ENCODE measurements around the gene DCC. TPM values are rescaled to one million over a fixed set of nuclear protein-coding genes. Genes with fewer than 3 reads are reported as not detected.
"Not testable (repeated sequence)": the region's sequence is repeated elsewhere in the genome, so short reads cannot be mapped to it uniquely, and the experiment has no call there.

The DCC gene
- total RNA-seq, 2 donors from 2014 or later = not detected

- H3K9me3 ChIP-seq (ENCODE audit: control insufficient read depth, low read length, poor library complexity, severe bottlenecking) = no peaks in the 10 kb centered on the region
- no peaks in the 10 kb centered on the region for H3K36me3 Mint-ChIP-seq (ENCODE audit: low read depth)
- DNase-seq (no peak), ATAC-seq (no peak)
- H3K4me1 Mint-ChIP-seq = no peaks in the 10 kb centered on the region
- H3K4me3 Mint-ChIP-seq = no peak overlapping the region
- H3K27me3 Mint-ChIP-seq = no peaks in the 10 kb centered on the region
- no peak overlapping the region for H3K27ac Mint-ChIP-seq
Observed at GRCh38 chr18:53426666-53427184, 1086.7 kb downstream of the DCC start.

DNA sequence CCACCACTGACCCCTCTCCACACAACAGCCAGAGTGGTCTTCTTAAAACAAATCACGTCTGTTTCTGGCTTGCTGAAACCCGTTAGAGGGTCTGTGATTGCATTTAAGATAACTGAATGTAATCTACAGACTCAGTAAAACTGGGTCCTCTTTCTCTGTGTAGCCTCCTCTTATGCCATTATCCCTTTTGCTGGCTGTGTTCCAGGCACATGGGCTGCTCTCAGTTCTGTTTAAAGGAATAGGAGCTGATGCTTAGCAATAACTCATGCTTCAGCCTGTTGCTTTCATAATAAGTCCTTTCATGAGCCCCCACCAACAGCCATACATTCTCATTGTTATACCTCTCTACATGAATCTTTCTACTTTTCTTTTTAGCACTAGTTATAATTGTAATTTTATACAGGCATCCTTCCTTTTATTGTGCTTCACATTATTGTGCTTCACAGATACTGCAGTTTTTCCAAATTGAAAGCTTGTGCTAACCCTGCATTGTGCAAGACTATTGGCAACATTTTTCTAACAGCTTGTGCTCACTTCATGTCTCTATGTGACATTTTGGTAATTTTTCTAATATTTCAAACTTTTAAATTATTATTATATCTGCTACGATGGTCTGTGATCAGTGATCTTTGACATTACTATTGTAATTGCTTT is 1101.9 kb downstream of the DCC start:
- no peaks in the 10 kb centered on the region for H3K36me3 Mint-ChIP-seq (ENCODE audit: low read depth)
- H3K9me3 ChIP-seq (ENCODE audit: control insufficient read depth, low read length, poor library complexity, severe bottlenecking) = no peaks in the 10 kb centered on the region
- DNase-seq (no peak), ATAC-seq (no peak)
- H3K4me3 Mint-ChIP-seq = no peak overlapping the region
- H3K4me1 Mint-ChIP-seq = no peaks in the 10 kb centered on the region
- no peak overlapping the region for H3K27ac Mint-ChIP-seq
- no peaks in the 10 kb centered on the region for H3K27me3 Mint-ChIP-seq

GRCh38 chr18:53442415-53442783 is 1102.4 kb downstream of the DCC start:
- H3K36me3 Mint-ChIP-seq (ENCODE audit: low read depth) = no peaks in the 10 kb centered on the region

DNA sequence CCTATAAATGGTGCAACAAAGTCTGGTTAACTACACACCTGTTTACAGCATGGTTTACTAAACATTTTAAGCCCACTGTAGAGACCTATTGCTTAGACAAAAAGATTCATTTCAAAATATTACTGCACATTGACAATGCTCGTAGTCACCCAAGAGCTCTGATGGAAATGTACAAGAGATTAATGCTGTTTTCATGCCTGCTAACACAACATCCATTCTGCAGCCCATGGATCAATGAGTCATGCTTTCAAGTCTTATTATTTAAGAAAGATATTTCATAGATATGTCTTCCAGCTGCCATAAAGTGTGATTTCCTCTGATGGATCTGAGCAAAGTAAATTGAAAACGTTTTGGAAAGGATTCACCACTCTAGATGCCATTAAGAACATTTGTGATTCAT is 1103.3 kb downstream of the DCC start:
- ATAC-seq (no peak), DNase-seq (no peak)
- no peaks in the 10 kb centered on the region for H3K9me3 ChIP-seq (ENCODE audit: control insufficient read depth, low read length, poor library complexity, severe bottlenecking)
- H3K4me3 Mint-ChIP-seq = no peak overlapping the region
- no peaks in the 10 kb centered on the region for H3K36me3 Mint-ChIP-seq (ENCODE audit: low read depth)
- no peaks in the 10 kb centered on the region for H3K4me1 Mint-ChIP-seq
- H3K27me3 Mint-ChIP-seq = no peaks in the 10 kb centered on the region
- no peak overlapping the region for H3K27ac Mint-ChIP-seq

More at GRCh38 chr18:53442415-53442783, 1102.4 kb downstream of the DCC start:
- no peaks in the 10 kb centered on the region for H3K4me1 Mint-ChIP-seq
- no peaks in the 10 kb centered on the region for H3K9me3 ChIP-seq (ENCODE audit: control insufficient read depth, low read length, poor library complexity, severe bottlenecking)
- no peak overlapping the region for H3K4me3 Mint-ChIP-seq
- no peaks in the 10 kb centered on the region for H3K27me3 Mint-ChIP-seq
- ATAC-seq (no peak), DNase-seq (no peak)
- no peak overlapping the region for H3K27ac Mint-ChIP-seq

DNA sequence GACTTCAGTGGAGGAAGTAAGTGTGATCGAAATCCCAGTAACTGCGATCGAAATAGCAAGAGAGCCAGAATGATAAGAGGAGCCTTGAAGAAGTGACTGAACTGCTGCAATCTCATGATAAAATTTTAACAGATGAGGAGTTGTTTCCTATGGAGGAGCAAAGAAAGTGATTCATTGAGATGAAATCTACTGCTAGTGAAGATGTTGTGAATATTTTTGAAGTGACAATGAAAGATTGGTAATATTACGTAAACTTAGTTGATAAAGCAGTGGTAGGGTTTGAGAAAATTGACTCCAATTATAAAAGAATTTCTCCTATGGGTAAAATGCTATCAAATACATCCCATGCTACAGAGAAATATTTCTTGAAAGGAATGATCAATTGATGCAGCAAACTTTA is 1103.8 kb downstream of the DCC start:
- Mint-ChIP-seq H3K4me3 (no peak overlapping the region), H3K36me3 (ENCODE audit: low read depth) (no peaks in the 10 kb centered on the region), H3K27ac (no peak overlapping the region), H3K27me3 (no peaks in the 10 kb centered on the region), H3K4me1 (no peaks in the 10 kb centered on the region)
- DNase-seq (no peak), ATAC-seq (no peak)
- H3K9me3 ChIP-seq (ENCODE audit: control insufficient read depth, low read length, poor library complexity, severe bottlenecking) = no peaks in the 10 kb centered on the region

- Mint-ChIP-seq H3K27me3 (no peaks in the 10 kb centered on the region), H3K4me3 (no peak overlapping the region), H3K27ac (no peak overlapping the region), H3K4me1 (no peaks in the 10 kb centered on the region), H3K36me3 (ENCODE audit: low read depth) (no peaks in the 10 kb centered on the region)
- no peaks in the 10 kb centered on the region for H3K9me3 ChIP-seq (ENCODE audit: control insufficient read depth, low read length, poor library complexity, severe bottlenecking)
- ATAC-seq (no peak), DNase-seq (no peak)
Observed at GRCh38 chr18:53451902-53452301, 1111.9 kb downstream of the DCC start.

DNA sequence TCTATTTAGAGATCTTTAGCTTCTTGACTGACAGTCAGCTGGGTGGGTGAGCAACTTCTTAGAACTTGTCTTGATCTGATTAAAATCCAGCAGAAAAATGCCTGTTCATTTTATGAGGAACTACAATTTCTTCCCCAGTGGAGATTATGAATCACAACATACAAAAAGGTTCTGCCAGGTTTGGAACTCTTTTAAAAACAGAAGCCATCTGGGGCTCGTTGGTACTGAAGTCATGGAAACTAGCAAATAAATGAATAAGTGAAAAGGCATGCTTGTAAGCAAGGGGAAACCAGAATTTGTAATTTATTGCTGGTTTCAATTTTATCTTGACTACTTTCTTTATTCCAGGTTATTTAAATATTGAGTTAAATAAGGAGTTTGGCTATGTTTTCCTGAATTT is 1117.1 kb downstream of the DCC start:
- Mint-ChIP-seq H3K4me1 (no peaks in the 10 kb centered on the region), H3K27ac (no peak overlapping the region), H3K36me3 (ENCODE audit: low read depth) (no peaks in the 10 kb centered on the region), H3K27me3 (no peaks in the 10 kb centered on the region), H3K4me3 (no peak overlapping the region)
- H3K9me3 ChIP-seq (ENCODE audit: control insufficient read depth, low read length, poor library complexity, severe bottlenecking) = no peaks in the 10 kb centered on the region
- no peak for DNase-seq
- no peak for ATAC-seq

DNA sequence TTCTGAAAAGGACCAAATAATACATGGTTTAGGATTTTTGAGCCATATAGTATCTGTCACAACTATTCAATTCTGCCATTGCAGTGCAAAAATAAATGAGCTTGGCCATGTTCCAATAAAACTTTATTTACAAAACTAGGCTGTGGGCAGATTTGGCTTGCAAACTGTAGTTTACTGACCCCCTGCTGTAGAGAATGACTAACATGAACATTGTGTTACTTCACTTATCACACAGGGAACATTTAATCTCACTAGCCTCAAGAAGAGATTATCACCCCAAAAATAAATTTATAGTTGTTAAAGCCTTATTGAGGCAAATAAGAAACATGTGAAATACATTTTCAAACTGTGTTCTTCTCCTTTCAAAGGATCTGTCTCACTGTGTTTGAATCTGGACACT is 1118.3 kb downstream of the DCC start:
- DNase-seq (no peak), ATAC-seq (no peak)
- no peak overlapping the region for H3K4me3 Mint-ChIP-seq
- no peaks in the 10 kb centered on the region for H3K9me3 ChIP-seq (ENCODE audit: control insufficient read depth, low read length, poor library complexity, severe bottlenecking)
- H3K27me3 Mint-ChIP-seq = no peaks in the 10 kb centered on the region
- no peaks in the 10 kb centered on the region for H3K4me1 Mint-ChIP-seq
- no peaks in the 10 kb centered on the region for H3K36me3 Mint-ChIP-seq (ENCODE audit: low read depth)
- H3K27ac Mint-ChIP-seq = no peak overlapping the region

DNA sequence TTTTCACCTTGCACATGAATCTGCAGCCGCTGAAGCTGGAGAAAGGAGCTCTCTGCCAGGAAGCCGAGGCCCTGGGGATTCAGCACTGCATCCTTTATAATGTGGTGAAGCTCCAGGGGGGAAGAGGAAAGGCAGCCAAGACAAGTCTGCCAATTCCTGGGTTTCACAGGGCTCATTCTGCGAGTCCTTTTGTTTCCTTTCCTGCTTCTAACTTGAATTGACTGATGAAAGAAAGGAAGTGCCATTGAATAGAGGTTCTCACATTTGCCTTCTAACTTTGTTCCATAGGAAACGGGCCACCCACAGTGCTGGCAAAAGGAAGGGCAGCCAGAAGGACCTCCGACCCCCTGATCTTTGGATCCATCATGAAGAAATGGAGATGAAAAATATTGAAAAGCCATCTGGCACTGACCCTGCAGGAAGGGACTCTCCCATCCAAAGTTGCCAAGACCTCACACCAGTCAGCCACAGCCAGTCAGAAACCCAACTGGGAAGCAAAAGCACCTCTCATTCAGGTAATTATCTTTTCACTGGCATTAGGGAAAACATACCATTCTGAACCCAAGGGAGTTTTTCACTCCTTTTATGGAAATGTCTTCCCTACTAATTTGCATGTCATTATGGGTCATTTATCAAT is 1119.1 kb downstream of the DCC start:
- ATAC-seq (no peak), DNase-seq (no peak)
- no peaks in the 10 kb centered on the region for H3K9me3 ChIP-seq (ENCODE audit: control insufficient read depth, low read length, poor library complexity, severe bottlenecking)
- no peaks in the 10 kb centered on the region for H3K27me3 Mint-ChIP-seq
- no peaks in the 10 kb centered on the region for H3K36me3 Mint-ChIP-seq (ENCODE audit: low read depth)
- H3K4me3 Mint-ChIP-seq = no peak overlapping the region
- H3K27ac Mint-ChIP-seq = no peak overlapping the region
- H3K4me1 Mint-ChIP-seq = no peaks in the 10 kb centered on the region

GRCh38 chr18:53467756-53468155 is 1127.8 kb downstream of the DCC start:
- H3K36me3 Mint-ChIP-seq (ENCODE audit: low read depth) = no peaks in the 10 kb centered on the region
- no peaks in the 10 kb centered on the region for H3K9me3 ChIP-seq (ENCODE audit: control insufficient read depth, low read length, poor library complexity, severe bottlenecking)
- no peak overlapping the region for H3K4me3 Mint-ChIP-seq
- H3K27ac Mint-ChIP-seq = no peak overlapping the region
- no peak for ATAC-seq
- H3K4me1 Mint-ChIP-seq = no peaks in the 10 kb centered on the region
- DNase-seq = no peak
- no peaks in the 10 kb centered on the region for H3K27me3 Mint-ChIP-seq

DNA sequence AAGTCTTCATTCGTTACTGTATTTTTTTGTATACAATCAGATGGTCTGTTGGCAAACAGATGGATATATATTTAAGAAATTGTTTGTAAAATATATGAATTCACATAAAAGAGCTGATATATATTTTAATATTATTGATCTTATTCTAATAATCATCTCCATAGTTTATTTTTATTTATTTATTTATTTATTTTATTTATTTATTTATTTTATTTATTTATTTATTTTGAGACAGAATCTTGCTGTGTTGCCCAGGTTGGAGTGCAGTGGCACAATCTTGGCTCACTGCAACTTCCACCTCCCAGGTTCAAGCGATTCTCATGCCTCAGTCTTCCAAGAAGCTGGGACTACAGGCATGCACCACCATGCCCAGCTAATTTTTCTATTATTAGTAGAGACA is 1128.2 kb downstream of the DCC start:
- not testable (repeated sequence) for H3K27me3 Mint-ChIP-seq; H3K27ac Mint-ChIP-seq; ATAC-seq; H3K4me3 Mint-ChIP-seq; H3K9me3 ChIP-seq (ENCODE audit: control insufficient read depth, low read length, poor library complexity, severe bottlenecking); H3K4me1 Mint-ChIP-seq; H3K36me3 Mint-ChIP-seq (ENCODE audit: low read depth); DNase-seq

- ATAC-seq (no peak), DNase-seq (no peak)
- Mint-ChIP-seq H3K4me1 (no peaks in the 10 kb centered on the region), H3K27me3 (no peaks in the 10 kb centered on the region), H3K27ac (no peak overlapping the region), H3K36me3 (ENCODE audit: low read depth) (no peaks in the 10 kb centered on the region), H3K4me3 (no peak overlapping the region)
- no peaks in the 10 kb centered on the region for H3K9me3 ChIP-seq (ENCODE audit: control insufficient read depth, low read length, poor library complexity, severe bottlenecking)
Observed at GRCh38 chr18:53472546-53472945, 1132.5 kb downstream of the DCC start.

GRCh38 chr18:53478155-53478554 is 1138.2 kb downstream of the DCC start:
- no peak for DNase-seq
- ATAC-seq = no peak
- no peak overlapping the region for H3K27ac Mint-ChIP-seq
- no peak overlapping the region for H3K4me3 Mint-ChIP-seq
- H3K36me3 Mint-ChIP-seq (ENCODE audit: low read depth) = no peaks in the 10 kb centered on the region
- no peaks in the 10 kb centered on the region for H3K27me3 Mint-ChIP-seq
- H3K4me1 Mint-ChIP-seq = no peaks in the 10 kb centered on the region
- no peaks in the 10 kb centered on the region for H3K9me3 ChIP-seq (ENCODE audit: control insufficient read depth, low read length, poor library complexity, severe bottlenecking)

DNA sequence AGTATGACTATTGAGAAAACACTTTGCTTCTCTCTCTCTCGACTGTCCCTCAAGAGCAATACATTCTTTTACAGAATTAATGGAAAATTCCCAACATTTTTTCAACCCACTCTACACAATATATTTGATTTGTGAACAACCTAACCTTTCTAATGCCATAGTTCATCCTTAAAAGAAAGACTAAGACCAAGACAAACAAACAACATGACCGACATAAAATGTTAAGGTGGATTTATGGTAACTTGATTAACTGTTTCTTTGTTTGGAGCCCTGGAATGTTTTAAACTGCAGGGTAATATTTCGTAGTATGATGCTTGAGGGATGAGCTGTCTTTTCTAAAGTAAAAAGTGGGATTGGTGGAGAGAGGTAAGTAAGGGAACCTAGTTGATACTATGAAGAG is 1146.3 kb downstream of the DCC start:
- Mint-ChIP-seq H3K4me3 (no peak overlapping the region), H3K27me3 (no peaks in the 10 kb centered on the region), H3K4me1 (no peaks in the 10 kb centered on the region), H3K27ac (no peak overlapping the region), H3K36me3 (ENCODE audit: low read depth) (no peaks in the 10 kb centered on the region)
- peaks cover 2% of the 10 kb centered on the region for H3K9me3 ChIP-seq (ENCODE audit: control insufficient read depth, low read length, poor library complexity, severe bottlenecking)
- no peak for DNase-seq
- no peak for ATAC-seq
